ENCODE measurements around the gene PVR. TPM values are rescaled to one million over a fixed set of nuclear protein-coding genes. Genes with fewer than 3 reads are reported as not detected.
"Not testable (repeated sequence)": the region's sequence is repeated elsewhere in the genome, so short reads cannot be mapped to it uniquely, and the experiment has no call there.

The PVR gene
- total RNA-seq, 1 donor from 2014 or later, result 14.8 TPM

DNA sequence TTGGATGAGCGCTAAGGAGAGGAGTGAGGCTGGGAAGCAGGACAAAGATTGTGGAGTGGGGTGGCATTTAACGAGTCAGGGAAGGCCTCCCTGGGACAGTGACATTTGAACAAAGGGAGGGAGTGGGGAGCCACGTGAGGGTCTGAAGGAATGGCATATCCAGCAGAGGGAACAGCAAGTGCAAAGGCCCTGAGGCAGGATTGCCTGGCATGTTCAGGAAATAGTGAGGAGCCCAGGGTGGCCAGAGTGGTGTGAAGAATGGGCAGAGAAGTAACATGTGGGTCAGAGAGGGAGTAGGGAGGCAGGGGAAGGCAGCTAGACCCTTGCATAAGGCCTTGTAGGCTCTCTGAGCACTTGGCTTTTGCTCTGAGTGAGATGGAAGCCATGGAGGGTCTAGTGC lies 14.9 kb upstream of the PVR start:
- Mint-ChIP-seq H3K36me3 (ENCODE audit: low read depth, unreplicated experiment) (peaks cover 6% of the 10 kb centered on the region), H3K27ac (ENCODE audit: unreplicated experiment) (no peak overlapping the region), H3K4me3 (ENCODE audit: unreplicated experiment) (peak overlapping the region; percentile 72), H3K9me3 (ENCODE audit: unreplicated experiment) (no peaks in the 10 kb centered on the region), H3K4me1 (ENCODE audit: unreplicated experiment) (no peaks in the 10 kb centered on the region), H3K27me3 (ENCODE audit: unreplicated experiment) (peaks cover 10% of the 10 kb centered on the region)
- TF ChIP-seq, protein P1, sequence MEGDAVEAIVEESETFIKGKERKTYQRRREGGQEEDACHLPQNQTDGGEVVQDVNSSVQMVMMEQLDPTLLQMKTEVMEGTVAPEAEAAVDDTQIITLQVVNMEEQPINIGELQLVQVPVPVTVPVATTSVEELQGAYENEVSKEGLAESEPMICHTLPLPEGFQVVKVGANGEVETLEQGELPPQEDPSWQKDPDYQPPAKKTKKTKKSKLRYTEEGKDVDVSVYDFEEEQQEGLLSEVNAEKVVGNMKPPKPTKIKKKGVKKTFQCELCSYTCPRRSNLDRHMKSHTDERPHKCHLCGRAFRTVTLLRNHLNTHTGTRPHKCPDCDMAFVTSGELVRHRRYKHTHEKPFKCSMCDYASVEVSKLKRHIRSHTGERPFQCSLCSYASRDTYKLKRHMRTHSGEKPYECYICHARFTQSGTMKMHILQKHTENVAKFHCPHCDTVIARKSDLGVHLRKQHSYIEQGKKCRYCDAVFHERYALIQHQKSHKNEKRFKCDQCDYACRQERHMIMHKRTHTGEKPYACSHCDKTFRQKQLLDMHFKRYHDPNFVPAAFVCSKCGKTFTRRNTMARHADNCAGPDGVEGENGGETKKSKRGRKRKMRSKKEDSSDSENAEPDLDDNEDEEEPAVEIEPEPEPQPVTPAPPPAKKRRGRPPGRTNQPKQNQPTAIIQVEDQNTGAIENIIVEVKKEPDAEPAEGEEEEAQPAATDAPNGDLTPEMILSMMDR (IDR thresholded peaks at IDR 0.05; ENCODE audit: unreplicated experiment), result no peak
- DNase-seq (ENCODE audit: low spot score), result no peak

DNA sequence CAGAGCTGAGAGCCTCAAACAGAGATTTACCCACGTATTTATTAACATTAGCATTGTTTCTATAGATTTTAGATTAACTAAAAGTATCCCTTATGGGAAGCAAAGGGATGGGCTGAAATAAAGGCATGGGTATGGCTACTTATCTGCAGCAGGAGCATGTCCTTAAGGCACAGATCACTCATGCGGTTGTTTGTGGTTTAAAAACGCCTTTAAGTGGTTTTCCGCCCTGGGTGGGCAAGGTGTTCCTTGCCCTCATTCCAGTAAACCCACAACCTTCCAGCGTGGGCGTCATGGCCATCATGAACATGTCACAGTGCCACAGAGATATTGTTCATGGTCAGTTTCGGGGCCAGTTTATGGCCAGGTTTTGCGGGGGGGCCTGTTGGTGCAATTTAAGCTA lies 12.1 kb upstream of the PVR start:
- not testable (repeated sequence) for H3K27ac Mint-ChIP-seq (ENCODE audit: unreplicated experiment); DNase-seq (ENCODE audit: low spot score); H3K4me3 Mint-ChIP-seq (ENCODE audit: unreplicated experiment); H3K36me3 Mint-ChIP-seq (ENCODE audit: low read depth, unreplicated experiment); H3K27me3 Mint-ChIP-seq (ENCODE audit: unreplicated experiment); H3K9me3 Mint-ChIP-seq (ENCODE audit: unreplicated experiment); H3K4me1 Mint-ChIP-seq (ENCODE audit: unreplicated experiment)

DNA sequence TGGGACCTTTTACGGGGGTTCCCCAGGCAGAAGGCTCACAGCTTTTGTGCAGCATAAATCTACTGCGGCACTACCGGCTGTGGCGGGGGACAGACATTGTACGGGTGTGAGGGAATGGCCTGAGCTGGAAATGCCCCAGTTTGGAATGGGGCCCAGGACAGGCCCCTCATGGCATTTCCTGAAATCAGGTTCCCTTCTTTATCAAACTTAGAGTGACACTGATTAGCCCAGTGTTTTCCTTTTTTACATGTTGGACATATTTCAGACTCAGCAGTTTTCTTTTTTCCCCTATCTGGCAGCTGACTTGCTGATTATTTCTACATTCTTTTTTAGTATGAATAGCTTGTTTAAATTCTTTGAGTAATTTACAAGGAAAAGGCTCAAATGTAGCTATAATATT lies 9.7 kb upstream of the PVR start:
- H3K4me1 Mint-ChIP-seq (ENCODE audit: unreplicated experiment); H3K36me3 Mint-ChIP-seq (ENCODE audit: low read depth, unreplicated experiment); H3K9me3 Mint-ChIP-seq (ENCODE audit: unreplicated experiment); DNase-seq (ENCODE audit: low spot score); H3K4me3 Mint-ChIP-seq (ENCODE audit: unreplicated experiment); H3K27ac Mint-ChIP-seq (ENCODE audit: unreplicated experiment); H3K27me3 Mint-ChIP-seq (ENCODE audit: unreplicated experiment): not testable (repeated sequence)

DNA sequence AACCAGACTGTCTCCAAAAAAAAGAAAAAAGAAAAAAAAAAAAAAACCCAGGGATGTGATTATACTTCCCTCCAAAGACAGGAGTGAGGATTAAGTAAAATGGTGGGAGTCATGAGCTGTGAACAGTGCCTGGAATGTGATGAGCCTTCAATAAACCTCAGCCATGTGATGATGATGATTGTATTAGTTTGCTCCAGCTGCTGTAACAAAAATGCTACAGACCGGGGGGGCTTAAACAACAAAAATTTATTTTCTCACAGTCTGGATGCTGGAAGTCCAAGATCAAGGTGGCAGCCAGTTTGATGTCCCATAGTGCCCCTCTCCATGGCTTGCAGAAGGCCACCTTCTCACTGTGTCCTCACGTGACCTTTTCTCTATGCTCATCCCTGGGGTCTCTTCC lies 8.9 kb upstream of the PVR start:
- DNase-seq (ENCODE audit: low spot score), result no peak
- TF ChIP-seq, protein P1 (IDR thresholded peaks at IDR 0.05; ENCODE audit: unreplicated experiment), result no peak
- H3K4me1 Mint-ChIP-seq (ENCODE audit: unreplicated experiment), result no peaks in the 10 kb centered on the region
- no peak overlapping the region for H3K27ac Mint-ChIP-seq (ENCODE audit: unreplicated experiment)
- no peak overlapping the region for H3K4me3 Mint-ChIP-seq (ENCODE audit: unreplicated experiment)
- peaks cover 1% of the 10 kb centered on the region for H3K27me3 Mint-ChIP-seq (ENCODE audit: unreplicated experiment)
- H3K9me3 Mint-ChIP-seq (ENCODE audit: unreplicated experiment), result no peaks in the 10 kb centered on the region
- H3K36me3 Mint-ChIP-seq (ENCODE audit: low read depth, unreplicated experiment), result no peaks in the 10 kb centered on the region

DNA sequence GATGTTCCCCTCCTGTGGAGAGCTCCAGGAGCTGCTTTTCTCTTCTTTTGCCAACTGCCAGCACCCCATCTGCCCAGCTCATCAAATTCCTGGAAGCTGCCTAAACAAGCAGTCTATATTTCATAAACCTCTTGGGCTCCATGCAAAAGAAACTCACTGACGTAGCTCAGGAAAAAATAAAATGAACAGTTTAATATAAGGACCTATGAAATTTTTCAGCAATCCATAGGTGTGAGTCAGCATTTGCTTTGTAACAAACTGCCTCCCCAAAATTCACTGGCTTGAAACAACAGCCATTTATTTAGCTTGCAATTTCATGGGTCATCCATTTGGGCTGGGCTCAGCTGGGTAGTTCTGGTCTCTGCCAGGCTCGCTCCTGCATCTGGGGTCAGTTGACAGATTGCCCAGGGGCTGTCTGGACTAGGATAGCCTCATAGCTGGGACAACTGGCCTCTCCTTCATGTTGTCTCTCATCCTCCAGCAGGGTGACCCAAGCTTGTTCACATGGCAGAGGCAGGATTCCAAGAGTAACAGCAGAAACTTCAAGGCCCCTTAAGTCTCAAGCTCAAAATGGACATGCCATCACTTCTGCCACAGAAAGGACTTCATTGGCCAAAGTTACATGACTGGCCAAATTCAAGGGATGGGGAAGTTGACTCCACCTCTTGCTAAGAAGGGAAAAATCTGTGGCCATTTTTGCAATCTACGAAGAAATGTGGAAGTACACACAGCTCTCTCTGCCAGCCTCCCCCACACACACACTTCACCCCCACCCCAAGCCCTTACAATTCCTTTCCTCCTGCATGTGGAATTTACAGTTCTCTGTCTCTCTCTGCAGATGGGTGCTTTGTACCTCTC lies 7.9 kb upstream of the PVR start:
- no peaks in the 10 kb centered on the region for H3K4me1 Mint-ChIP-seq (ENCODE audit: unreplicated experiment)
- TF ChIP-seq, protein P1 (IDR thresholded peaks at IDR 0.05; ENCODE audit: unreplicated experiment), result no peak
- no peak for DNase-seq (ENCODE audit: low spot score)
- H3K4me3 Mint-ChIP-seq (ENCODE audit: unreplicated experiment), result no peak overlapping the region
- H3K27me3 Mint-ChIP-seq (ENCODE audit: unreplicated experiment), result peaks cover 1% of the 10 kb centered on the region
- no peaks in the 10 kb centered on the region for H3K36me3 Mint-ChIP-seq (ENCODE audit: low read depth, unreplicated experiment)
- H3K9me3 Mint-ChIP-seq (ENCODE audit: unreplicated experiment), result no peaks in the 10 kb centered on the region
- H3K27ac Mint-ChIP-seq (ENCODE audit: unreplicated experiment), result no peak overlapping the region
